H1 (cell line): Measurements from ENCODE around the gene S100A8. TPM values are rescaled to one million over a fixed set of nuclear protein-coding genes. Genes with fewer than 3 reads are reported as not detected.

Source experiments
- CTCF ChIA-PET: fragments of 300-600 bp; sonication (Branson Sonifier 250); formaldehyde crosslinking; loops from one replicate; lab custom pipeline; 2021; ENCODE audit not compliant: partially characterized antibody; lab: Charles Lee
- POLR2A ChIA-PET: fragments of 300-600 bp; sonication (Branson Sonifier 250); formaldehyde crosslinking; loops from one replicate; lab custom pipeline; 2021; ENCODE audit warnings: inconsistent platforms; ENCODE audit not compliant: partially characterized antibody; lab: Charles Lee
- DNase-seq, 2 experiments: peaks; one replicate each; pipeline versions ENCODE4 v3.0.0 to v3.0.0-alpha.2; 2010 to 2022; ENCODE audit warnings: low spot score in 2 of 2, low read depth in 1 of 2, mixed read lengths in 1 of 2
- FAIRE-seq: peaks from 2 replicates; lab custom pipeline; 2011; peaks lifted over from hg19 to GRCh38; lab: Jason Lieb, UNC
- H2AFZ ChIP-seq: 2 replicates; pipeline ENCODE4 v1.8.1; 2012; ENCODE audit warnings: low read length, inconsistent platforms
- H2AK5ac ChIP-seq: 2 replicates; pipeline ENCODE4 v1.6.1; 2013; ENCODE audit warnings: low read depth, low read length
- H2BK120ac ChIP-seq: replicated peaks from 2 replicates; pipeline ENCODE3; 2013; ENCODE audit warnings: low read depth, low read length, inconsistent platforms
- H2BK12ac ChIP-seq: 2 replicates; pipeline ENCODE4 v1.6.1; 2013; ENCODE audit warnings: low read depth, low read length
- H2BK15ac ChIP-seq: 2 replicates; pipeline ENCODE4 v1.6.1; 2013; ENCODE audit warnings: low read length
- H2BK20ac ChIP-seq: 2 replicates; pipeline ENCODE4 v1.6.1; 2013; ENCODE audit warnings: low read length
- H2BK5ac ChIP-seq: 2 replicates; pipeline ENCODE4 v1.6.1; 2013; ENCODE audit warnings: low read depth, low read length
- H3K14ac ChIP-seq: 2 replicates; pipeline ENCODE4 v1.6.1; 2013; ENCODE audit warnings: inconsistent platforms; ENCODE audit not compliant: insufficient read length
- H3K18ac ChIP-seq: 2 replicates; pipeline ENCODE4 v1.6.1; 2013; ENCODE audit warnings: low read length; ENCODE audit errors: extremely low read depth
- H3K23ac ChIP-seq: 2 replicates; pipeline ENCODE4 v1.6.1; 2013; ENCODE audit warnings: inconsistent platforms; ENCODE audit not compliant: insufficient read length
- H3K23me2 ChIP-seq: 2 replicates; pipeline ENCODE4 v1.6.1; 2013; ENCODE audit warnings: low read depth, low read length
- H3K27ac ChIP-seq: 2 replicates; pipeline ENCODE4 v1.6.1; 2011; ENCODE audit warnings: low read depth, low read length, inconsistent platforms
- H3K27me3 ChIP-seq, 4 experiments: replicated peaks in 1 of 4; 1 replicate in 1 of 4; 2 replicates in 3 of 4; pipeline versions ENCODE4 v1.6.1 to v1.8.1; 2011 to 2013; ENCODE audit warnings: low read length in 3 of 4, mild to moderate bottlenecking in 3 of 4, inconsistent platforms in 2 of 4, mixed read lengths in 2 of 4, moderate library complexity in 1 of 4; ENCODE audit not compliant: control insufficient read depth in 3 of 4, insufficient read depth in 3 of 4; ENCODE audit errors: extremely low read depth in 1 of 4
- H3K36me3 ChIP-seq, 4 experiments: 2 replicates each; pipeline versions ENCODE4 v1.6.1 to v1.8.1; 2011 to 2013; ENCODE audit warnings: mild to moderate bottlenecking in 4 of 4, low read length in 3 of 4, moderate library complexity in 2 of 4, control low read depth in 1 of 4, inconsistent platforms in 1 of 4; ENCODE audit not compliant: insufficient read depth in 4 of 4, control insufficient read depth in 2 of 4
- H3K4ac ChIP-seq: replicated peaks from 2 replicates; pipeline ENCODE3; 2013; ENCODE audit warnings: low read length, low read depth, mixed read lengths, inconsistent platforms; ENCODE audit not compliant: insufficient read length
- H3K4me1 ChIP-seq, 4 experiments: replicated peaks in 1 of 4; 1 replicate in 1 of 4; 2 replicates in 3 of 4; pipeline versions ENCODE4 v1.6.1 to v1.8.1; 2011 to 2013; ENCODE audit warnings: low read length in 3 of 4, inconsistent platforms in 2 of 4, mixed read lengths in 1 of 4; ENCODE audit not compliant: insufficient read depth in 4 of 4, control insufficient read depth in 3 of 4
- H3K4me2 ChIP-seq, 2 experiments: 2 replicates each; pipeline versions ENCODE4 v1.6.1 to v1.8.1; 2011 to 2013; ENCODE audit warnings: low read depth in 2 of 2, low read length in 2 of 2, control low read depth in 1 of 2, inconsistent platforms in 1 of 2, mild to moderate bottlenecking in 1 of 2; ENCODE audit not compliant: insufficient read depth in 1 of 2
- H3K4me3 ChIP-seq, 4 experiments: fragments of 200-600, 300-600 bp in 1 of 4; sonication (generic), shearing (Covaris generic), sonication (Bioruptor Twin) in 1 of 4; 2 replicates each; pipeline versions ENCODE4 v1.5.1 to v1.8.1; 2011 to 2016; ENCODE audit warnings: low read length in 4 of 4, low read depth in 3 of 4, control low read depth in 2 of 4, inconsistent platforms in 2 of 4, mild to moderate bottlenecking in 2 of 4, mixed read lengths in 1 of 4, moderate library complexity in 1 of 4; ENCODE audit not compliant: insufficient read depth in 2 of 4; ENCODE audit errors: extremely low read depth in 1 of 4
- H3K56ac ChIP-seq: replicated peaks from 2 replicates; pipeline ENCODE3; 2013; ENCODE audit warnings: low read depth, mild to moderate bottlenecking, mixed read lengths, low read length, inconsistent platforms; ENCODE audit not compliant: insufficient read length
- H3K79me1 ChIP-seq: 2 replicates; pipeline ENCODE4 v1.6.1; 2013; ENCODE audit warnings: low read depth, low read length, control low read depth
- H3K79me2 ChIP-seq, 2 experiments: 2 replicates each; pipeline versions ENCODE4 v1.6.1 to v1.8.1; 2012 to 2013; ENCODE audit warnings: low read length in 2 of 2, mild to moderate bottlenecking in 2 of 2, inconsistent platforms in 1 of 2; ENCODE audit not compliant: insufficient read depth in 2 of 2, control insufficient read depth in 1 of 2
- H3K9ac ChIP-seq, 4 experiments: replicated peaks in 1 of 4; 1 replicate in 1 of 4; 2 replicates in 3 of 4; pipeline versions ENCODE4 v1.6.1 to v1.8.1; 2011 to 2013; ENCODE audit warnings: low read depth in 3 of 4, low read length in 3 of 4, control low read depth in 2 of 4, mild to moderate bottlenecking in 2 of 4, moderate library complexity in 2 of 4, inconsistent platforms in 1 of 4; ENCODE audit errors: extremely low read depth in 1 of 4
- H3K9me3 ChIP-seq, 2 experiments: 2 replicates each; pipeline versions ENCODE4 v1.6.1 to v1.8.1; 2012 to 2013; ENCODE audit warnings: mild to moderate bottlenecking in 2 of 2, moderate library complexity in 2 of 2, control low read depth in 1 of 2, inconsistent platforms in 1 of 2, low read depth in 1 of 2, low read length in 1 of 2, mixed read lengths in 1 of 2; ENCODE audit not compliant: insufficient read depth in 2 of 2
- H4K20me1 ChIP-seq, 2 experiments: replicated peaks in 1 of 2; 2 replicates each; pipeline versions ENCODE3 to v1.8.1; 2011 to 2013; ENCODE audit warnings: inconsistent platforms in 2 of 2, low read length in 2 of 2, mild to moderate bottlenecking in 1 of 2; ENCODE audit not compliant: insufficient read depth in 2 of 2, control insufficient read depth in 1 of 2
- H4K5ac ChIP-seq: 2 replicates; pipeline ENCODE4 v1.6.1; 2013; ENCODE audit warnings: low read length, low read depth, mixed read lengths, inconsistent platforms; ENCODE audit not compliant: insufficient read length
- H4K8ac ChIP-seq: 2 replicates; pipeline ENCODE4 v1.8.0; 2013; ENCODE audit warnings: mild to moderate bottlenecking, moderate library complexity, low read length, inconsistent platforms; ENCODE audit not compliant: insufficient read depth; ENCODE audit errors: extremely low read depth
- H4K91ac ChIP-seq: replicated peaks from 2 replicates; pipeline ENCODE3; 2013; ENCODE audit warnings: low read length, mixed read lengths, inconsistent platforms; ENCODE audit not compliant: insufficient read length
- ATF2 ChIP-seq: IDR thresholded peaks from 2 replicates; pipeline ENCODE4 v1.6.1; 2012; ENCODE audit warnings: low read length, inconsistent platforms
- CTCF ChIP-seq, 3 experiments: IDR thresholded peaks; 1 replicate in 2 of 3; 2 replicates in 1 of 3; pipeline versions ENCODE4 v1.5.1 to v1.6.1; 2011; ENCODE audit warnings: low read length in 3 of 3, mild to moderate bottlenecking in 3 of 3, inconsistent platforms in 2 of 3, low read depth in 1 of 3, moderate library complexity in 1 of 3; ENCODE audit not compliant: insufficient read depth in 1 of 3; ENCODE audit errors: control extremely low read depth in 1 of 3
- FOSL1 ChIP-seq: IDR thresholded peaks from 2 replicates; pipeline ENCODE4 v1.6.1; 2011; ENCODE audit warnings: mild to moderate bottlenecking, low read depth, low read length, moderate library complexity; ENCODE audit not compliant: insufficient read depth
- NRF1 ChIP-seq: IDR thresholded peaks from 2 replicates; pipeline ENCODE4 v1.6.1; 2011; ENCODE audit warnings: mild to moderate bottlenecking, low read depth, low read length, improper control_type of control experiment
- RAD21 ChIP-seq, 2 experiments: IDR thresholded peaks in 1 of 2; conservative IDR thresholded peaks in 1 of 2; 2 replicates each; pipeline ENCODE4 v1.6.1; 2011; ENCODE audit warnings: low read depth in 2 of 2, low read length in 2 of 2, improper control_type of control experiment in 1 of 2, inconsistent platforms in 1 of 2, mild to moderate bottlenecking in 1 of 2, moderate library complexity in 1 of 2
- RNF2 ChIP-seq: fragments of 200-900, 300-1000 bp; sonication (generic); IDR thresholded peaks from 2 replicates; pipeline ENCODE4 v1.7.1; 2016; ENCODE audit warnings: borderline replicate concordance, low read depth, mild to moderate bottlenecking, antibody characterized with exemption, low read length; ENCODE audit not compliant: poor library complexity, severe bottlenecking; ENCODE audit errors: missing control alignments
- SIN3A ChIP-seq, 2 experiments: IDR thresholded peaks in 1 of 2; conservative IDR thresholded peaks in 1 of 2; 2 replicates each; pipeline ENCODE4 v1.6.1; 2011 to 2012; ENCODE audit warnings: low read length in 2 of 2, improper control_type of control experiment in 1 of 2, low read depth in 1 of 2, mild to moderate bottlenecking in 1 of 2
- SP4 ChIP-seq: IDR thresholded peaks from 2 replicates; pipeline ENCODE4 v1.6.1; 2012; ENCODE audit warnings: low read length, inconsistent platforms
- WGBS, 2 experiments: shearing (Covaris generic) in 1 of 2; methylation state at CpG; one replicate each; pipeline versions ENCODE4 v1.1.6 to v1.1.7; 2013 to 2015; ENCODE audit warnings: low lambda C conversion rate in 2 of 2, mixed read lengths in 2 of 2, inconsistent platforms in 1 of 2, low coverage in 1 of 2, missing lambda C conversion rate in 1 of 2; ENCODE audit not compliant: insufficient replicate concordance in 2 of 2, insufficient coverage in 1 of 2, insufficient read length in 1 of 2; ENCODE audit errors: extremely low coverage in 1 of 2, missing lambda C conversion rate in 1 of 2; 5-methylcytosine and 5-hydroxymethylcytosine counted together
- polyA plus RNA-seq, 7 experiments: library from polyadenylated mRNA; depleted of rRNA in 3 of 7; stranded (reverse) in 5 of 7; unstranded in 2 of 7; fragments of >200 nt in 5 of 7; fragments of 200-250 nt in 2 of 7; gene quantifications; 1 replicate in 5 of 7; 2 replicates in 1 of 7; 4 replicates in 1 of 7; pipeline versions ENCODE4 v1.2.1 to v1.2.3, GENCODE V29; 2011 to 2013; ENCODE audit warnings: missing spikeins in 2 of 7, mixed read lengths in 2 of 7
- total RNA-seq: library from RNA; stranded (reverse); fragmentation: NEBNext Ultra II Directional; extraction: Animal tissue kit (Norgen Biotek cat#: 25700); gene quantifications from 2 replicates; pipeline ENCODE4 v1.2.1, GENCODE V29; 2021

The S100A8 gene
- total and polyA plus RNA-seq, 2 of the 8 experiments (the other 6 are each of a cell fraction or from before 2014, with no cell fraction given), result not detected

GRCh38 chr1:153431427-153431826 lies 40.6 kb upstream of the S100A8 start:
- no peaks in the 10 kb centered on the region; the same call in 1 of the 2 replicates for H3K23me2 ChIP-seq
- no peaks in the 10 kb centered on the region for H3K36me3 ChIP-seq
- H3K18ac ChIP-seq, result no peak overlapping the region
- no peak overlapping the region for H3K4ac ChIP-seq
- CTCF ChIA-PET, result interaction anchor here (0.9 to 1.3 kb wide), 3 partner anchors 15 to 78 kb away, joined by 3 read pairs; no protein-coding TSS in a partner anchor
- no peak overlapping the region for H2BK120ac ChIP-seq
- no peaks in the 10 kb centered on the region; a peak in 2 of 7 replicates for H3K4me1 ChIP-seq
- no peak overlapping the region for H3K4me2 ChIP-seq
- H3K23ac ChIP-seq, result no peak overlapping the region
- no peak overlapping the region for H2BK12ac ChIP-seq
- no peak overlapping the region for H2BK15ac ChIP-seq
- no peak overlapping the region for H2BK20ac ChIP-seq
- no peak overlapping the region for H4K5ac ChIP-seq
- H3K9me3 ChIP-seq, result no peaks in the 10 kb centered on the region
- no peaks in the 10 kb centered on the region for H3K79me1 ChIP-seq
- H2AK5ac ChIP-seq, result no peak overlapping the region
- no peak overlapping the region for H4K8ac ChIP-seq
- no peak overlapping the region for H3K27ac ChIP-seq
- H3K56ac ChIP-seq, result no peak overlapping the region
- no peaks in the 10 kb centered on the region for H3K27me3 ChIP-seq
- H3K79me2 ChIP-seq, result no peaks in the 10 kb centered on the region
- H4K91ac ChIP-seq, result no peak overlapping the region
- DNase-seq, result no peak
- H4K20me1 ChIP-seq, result peaks cover 0 to 7% of the 10 kb centered on the region in 2 experiments
- POLR2A ChIA-PET, result no interaction called here
- H2AFZ ChIP-seq, result no peak overlapping the region
- H3K4me3 ChIP-seq, result no peak overlapping the region
- no peak overlapping the region for H3K9ac ChIP-seq
- no peak for FAIRE-seq
- H3K14ac ChIP-seq, result no peak overlapping the region
- WGBS, 2 experiments, result 85% methylated on average over 3 of the region's 3 CpGs; no CpG with 5 or more reads in 1 of the 2 experiments
- no peak overlapping the region for H2BK5ac ChIP-seq
- TF ChIP-seq SP4, result no peak
- TF ChIP-seq RAD21 (IDR thresholded peaks at IDR 0.05 in 1 of 2, conservative IDR thresholded peaks at IDR 0.05 in 1 of 2; ENCODE audit: low read depth in 2 of 2, low read length in 2 of 2), result no peak
- TF ChIP-seq CTCF (IDR thresholded peaks at IDR 0.05; ENCODE audit: control extremely low read depth in 1 of 3, insufficient read depth in 1 of 3, low read depth in 1 of 3, low read length in 3 of 3), result no peak
- no peak for TF ChIP-seq RNF2
- TF ChIP-seq SIN3A (conservative IDR thresholded peaks at IDR 0.05 in 1 of 2, IDR thresholded peaks at IDR 0.05 in 1 of 2; ENCODE audit: low read depth in 1 of 2, low read length in 2 of 2), result no peak
- no peak for TF ChIP-seq FOSL1
- TF ChIP-seq NRF1, result no peak
- TF ChIP-seq ATF2, result no peak
